Breast epithelium (tissue), 4 donors: Measurements from ENCODE around the gene ARFGEF2. TPM values are rescaled to one million over a fixed set of nuclear protein-coding genes. Genes with fewer than 3 reads are reported as not detected.
"Not testable (repeated sequence)": the region's sequence is repeated elsewhere in the genome, so short reads cannot be mapped to it uniquely, and the experiment has no call there.

Experiments used
- DNase-seq, 2 donors: peaks; one replicate each; pipeline ENCODE4 v3.0.0-alpha.2; 2019; ENCODE audit warnings: low spot score in 2 of 2
- H3K27ac ChIP-seq, 2 donors: fragments of 200-600 bp; sonication (generic) in 1 of 2; one replicate each; pipeline ENCODE4 v1.5.1; 2016 to 2019; ENCODE audit warnings: mild to moderate bottlenecking in 1 of 2
- H3K27me3 ChIP-seq, 2 donors: fragments of 200-600 bp; sonication (generic) in 1 of 2; one replicate each; pipeline versions ENCODE4 v1.5.1 to v1.6.0; 2017 to 2019; ENCODE audit warnings: control low read depth in 1 of 2, mild to moderate bottlenecking in 1 of 2
- H3K36me3 ChIP-seq: fragments of 200-600 bp; one replicate; pipeline ENCODE4 v1.5.1; 2019
- H3K4me1 ChIP-seq, 2 donors: fragments of 200-600 bp; sonication (generic); one replicate each; pipeline ENCODE4 v1.5.1; 2016 to 2019; ENCODE audit warnings: control low read depth in 1 of 2
- H3K4me3 ChIP-seq, 3 donors: fragments of 200-600 bp; sonication (generic); 1 replicate in 2 of 3; 2 replicates in 1 of 3; pipeline ENCODE4 v1.5.1; 2016 to 2019; ENCODE audit warnings: mild to moderate bottlenecking in 3 of 3, moderate library complexity in 2 of 3
- H3K9me3 ChIP-seq, 2 donors: fragments of 200-600 bp; sonication (generic) in 1 of 2; one replicate each; pipeline ENCODE4 v1.5.1; 2016 to 2019; ENCODE audit warnings: control low read depth in 1 of 2
- CTCF ChIP-seq, 3 donors: fragments of 450-650 bp; IDR thresholded peaks; one replicate each; pipeline ENCODE4 v1.5.1; 2016 to 2017; ENCODE audit warnings: antibody characterized with exemption in 3 of 3, mild to moderate bottlenecking in 3 of 3, moderate library complexity in 3 of 3
- POLR2A ChIP-seq: fragments of 450-650 bp; IDR thresholded peaks from one replicate; pipeline ENCODE4 v1.6.1; 2016; ENCODE audit warnings: antibody characterized with exemption, mild to moderate bottlenecking, moderate library complexity
- POLR2AphosphoS5 ChIP-seq, 3 donors: sonication (generic); formaldehyde crosslinking; IDR thresholded peaks; one replicate each; pipeline ENCODE4 v1.6.1; 2017; ENCODE audit warnings: antibody characterized with exemption in 3 of 3
- intact Hi-C: fragments of 100-400 bp; cut with DNase I; formaldehyde crosslinking; loops from one replicate; pipeline ENCODE4 v1.15.1; 2023; ENCODE audit warnings: low total_unique reads
- total RNA-seq, 3 donors: library from RNA; depleted of rRNA; stranded (reverse); fragments of >200 nt; gene quantifications; one replicate each; pipeline ENCODE4 v1.1.0, GENCODE V29; 2016

ARFGEF2 gene
- total RNA-seq, 3 donors from 2014 or later: 37.1 to 61.6 (median 42.3) TPM

GRCh38 chr20:48932375-48932941 is 10.9 kb downstream of the ARFGEF2 start:
- intact Hi-C loops: no loop called here
- no peak for DNase-seq
- no peak overlapping the region for H3K27ac ChIP-seq
- TF ChIP-seq POLR2A (no peak), CTCF (IDR thresholded peaks at IDR 0.05) (no peak), POLR2AphosphoS5 (IDR thresholded peaks at IDR 0.05) (no peak)
- H3K4me3 ChIP-seq: no peak overlapping the region
- no peaks in the 10 kb centered on the region for H3K4me1 ChIP-seq
- H3K9me3 ChIP-seq: no peaks in the 10 kb centered on the region
- H3K27me3 ChIP-seq: no peaks in the 10 kb centered on the region
- no peaks in the 10 kb centered on the region for H3K36me3 ChIP-seq

GRCh38 chr20:48933017-48933766 is 11.7 kb downstream of the ARFGEF2 start:
- Histone ChIP-seq H3K36me3 (no peaks in the 10 kb centered on the region), H3K27ac (no peak overlapping the region), H3K4me3 (no peak overlapping the region), H3K27me3 (no peaks in the 10 kb centered on the region), H3K4me1 (peaks cover 0 to 2% of the 10 kb centered on the region in 2 donors), H3K9me3 (no peaks in the 10 kb centered on the region)
- no peak for DNase-seq
- no peak for TF ChIP-seq CTCF (IDR thresholded peaks at IDR 0.05)
- intact Hi-C loops: no loop called here

GRCh38 chr20:48934273-48934877 is 12.9 kb downstream of the ARFGEF2 start:
- intact Hi-C loops, H3K4me3 ChIP-seq, H3K4me1 ChIP-seq, DNase-seq, H3K27me3 ChIP-seq, H3K9me3 ChIP-seq, H3K36me3 ChIP-seq, H3K27ac ChIP-seq: not testable (repeated sequence)

GRCh38 chr20:48934966-48935365 is 13.5 kb downstream of the ARFGEF2 start:
- H3K27ac ChIP-seq, H3K4me3 ChIP-seq, H3K36me3 ChIP-seq, intact Hi-C loops, DNase-seq, H3K27me3 ChIP-seq, H3K9me3 ChIP-seq, H3K4me1 ChIP-seq: not testable (repeated sequence)

GRCh38 chr20:48936178-48936577 is 14.7 kb downstream of the ARFGEF2 start:
- intact Hi-C loops, H3K4me3 ChIP-seq, H3K36me3 ChIP-seq, H3K4me1 ChIP-seq, H3K27ac ChIP-seq, H3K27me3 ChIP-seq, H3K9me3 ChIP-seq, DNase-seq: not testable (repeated sequence)

- no peak overlapping the region for H3K27ac ChIP-seq
- no peak for DNase-seq
- TF ChIP-seq CTCF (IDR thresholded peaks at IDR 0.05): no peak
- no peak for TF ChIP-seq POLR2AphosphoS5 (IDR thresholded peaks at IDR 0.05)
- TF ChIP-seq POLR2A: no peak
- H3K4me3 ChIP-seq: no peak overlapping the region
- intact Hi-C loops: no loop called here
- H3K4me1 ChIP-seq: peaks cover 0 to 4% of the 10 kb centered on the region in 2 donors
- no peaks in the 10 kb centered on the region for H3K27me3 ChIP-seq
- no peaks in the 10 kb centered on the region for H3K36me3 ChIP-seq
- H3K9me3 ChIP-seq: no peaks in the 10 kb centered on the region
Observed at GRCh38 chr20:48937674-48938073, 16.2 kb downstream of the ARFGEF2 start.
